B cell (primary cell): Measurements from ENCODE around the gene PODN. TPM values are rescaled to one million over a fixed set of nuclear protein-coding genes. Genes with fewer than 3 reads are reported as not detected.

Experiments used
- ATAC-seq: fragments of 200-7000 bp; cut with Tn5 transposase; one replicate; pipeline ENCODE4 v1.10.0; 2021; ENCODE audit warnings: low read depth, mild to moderate bottlenecking, moderate number of reproducible peaks, moderate library complexity
- CTCF ChIA-PET: fragments of 350-600 bp; sonication (Branson Sonifier 250); formaldehyde crosslinking; loops from one replicate; lab custom pipeline; 2021; ENCODE audit warnings: antibody characterized with exemption, inconsistent platforms; lab: Charles Lee
- POLR2A ChIA-PET: fragments of 350-600 bp; sonication (Branson Sonifier 250); formaldehyde crosslinking; loops from one replicate; lab custom pipeline; 2021; ENCODE audit warnings: antibody characterized with exemption; lab: Charles Lee
- DNase-seq: peaks from one replicate; pipeline ENCODE4 v3.0.0; 2013
- H2AFZ ChIP-seq: 2 replicates; pipeline ENCODE4 v1.6.1; 2012; ENCODE audit warnings: mild to moderate bottlenecking, low read depth, low read length; ENCODE audit not compliant: insufficient read depth, poor library complexity, severe bottlenecking
- H3K27ac ChIP-seq, 2 donors: 1 replicate in 1 of 2; 2 replicates in 1 of 2; pipeline ENCODE4 v1.5.1; 2012 to 2013; ENCODE audit warnings: low read length in 2 of 2, mild to moderate bottlenecking in 2 of 2, moderate library complexity in 1 of 2
- H3K27me3 ChIP-seq, 4 experiments: fragments of 200-600 bp in 1 of 4; sonication (generic) in 1 of 4; replicated peaks in 1 of 4; 1 replicate in 2 of 4; 2 replicates in 2 of 4; pipeline versions ENCODE4 v1.6.1 to v1.7.0; 2013 to 2016; ENCODE audit warnings: low read length in 3 of 4, mild to moderate bottlenecking in 2 of 4, mixed read lengths in 1 of 4, moderate library complexity in 1 of 4; ENCODE audit not compliant: insufficient read depth in 4 of 4, control insufficient read depth in 3 of 4; ENCODE audit errors: control extremely low read depth in 1 of 4
- H3K36me3 ChIP-seq, 2 experiments: replicated peaks in 1 of 2; 1 replicate in 1 of 2; 2 replicates in 1 of 2; pipeline versions ENCODE4 v1.6.1 to v1.7.1; 2013; ENCODE audit warnings: low read length in 1 of 2; ENCODE audit not compliant: insufficient read depth in 2 of 2, control insufficient read depth in 1 of 2; ENCODE audit errors: control extremely low read depth in 1 of 2, extremely low read depth in 1 of 2
- H3K4me1 ChIP-seq, 2 donors: fragments of 200-600 bp in 1 of 2; sonication (generic) in 1 of 2; 1 replicate in 1 of 2; 2 replicates in 1 of 2; pipeline versions ENCODE4 v1.5.1 to v1.6.1; 2013 to 2017; ENCODE audit warnings: low read length in 2 of 2; ENCODE audit not compliant: control insufficient read depth in 2 of 2, insufficient read depth in 2 of 2
- H3K4me2 ChIP-seq: replicated peaks from 2 replicates; pipeline ENCODE3; 2012; ENCODE audit warnings: mild to moderate bottlenecking, low read depth, low read length; ENCODE audit not compliant: poor library complexity, severe bottlenecking
- H3K4me3 ChIP-seq, 5 experiments: fragments of 200-600 bp in 1 of 5; sonication (generic) in 1 of 5; 1 replicate in 3 of 5; 2 replicates in 2 of 5; pipeline versions ENCODE4 v1.5.1 to v1.7.0; 2011 to 2016; ENCODE audit warnings: low read length in 4 of 5, mild to moderate bottlenecking in 4 of 5, low read depth in 2 of 5, control low read depth in 1 of 5, moderate library complexity in 1 of 5; ENCODE audit not compliant: insufficient read depth in 1 of 5; ENCODE audit errors: control extremely low read depth in 1 of 5, extremely low read depth in 1 of 5
- H3K79me2 ChIP-seq: fragments of 200-600 bp; sonication (generic); one replicate; pipeline ENCODE4 v1.6.0; 2016; ENCODE audit warnings: low read length; ENCODE audit not compliant: control insufficient read depth, insufficient read depth
- H3K9ac ChIP-seq: fragments of 200-600 bp; sonication (generic); 2 replicates; pipeline ENCODE4 v1.6.1; 2017; ENCODE audit warnings: mild to moderate bottlenecking, low read length, moderate library complexity
- H3K9me3 ChIP-seq, 3 donors: one replicate each; pipeline versions ENCODE4 v1.6.1 to v1.7.1; 2013; ENCODE audit warnings: low read length in 2 of 3; ENCODE audit not compliant: control insufficient read depth in 2 of 3, insufficient read depth in 1 of 3; ENCODE audit errors: control extremely low read depth in 1 of 3
- H4K20me1 ChIP-seq: 2 replicates; pipeline ENCODE4 v1.6.0; 2012; ENCODE audit warnings: mild to moderate bottlenecking, low read length; ENCODE audit not compliant: insufficient read depth, control insufficient read depth, poor library complexity, severe bottlenecking
- H3K27ac Mint-ChIP-seq: one replicate; pipeline ENCODE4 v1.8.0; 2021; ENCODE audit warnings: mixed read lengths
- H3K27me3 Mint-ChIP-seq: one replicate; pipeline ENCODE4 v1.8.0; 2021; ENCODE audit warnings: mixed read lengths
- H3K4me1 Mint-ChIP-seq: one replicate; pipeline ENCODE4 v1.8.0; 2021; ENCODE audit warnings: mixed read lengths
- H3K4me3 Mint-ChIP-seq: one replicate; pipeline ENCODE4 v1.8.0; 2021; ENCODE audit warnings: mixed read lengths
- H3K9me3 Mint-ChIP-seq: one replicate; pipeline ENCODE4 v1.8.0; 2022; ENCODE audit warnings: mixed read lengths; ENCODE audit not compliant: insufficient read depth
- CTCF ChIP-seq: fragments of 200-600 bp; IDR thresholded peaks from one replicate; pipeline ENCODE4 v1.8.0; 2022; ENCODE audit warnings: antibody characterized with exemption, mild to moderate bottlenecking
- EZH2 ChIP-seq: IDR thresholded peaks from 2 replicates; pipeline ENCODE4 v1.6.1; 2012; ENCODE audit warnings: borderline replicate concordance, low read depth, mild to moderate bottlenecking, moderate library complexity, low read length; ENCODE audit not compliant: insufficient read depth, poor library complexity, severe bottlenecking
- WGBS: methylation state at CpG from one replicate; pipeline ENCODE4 v1.1.5; 2013; ENCODE audit warnings: missing lambda C conversion rate; ENCODE audit not compliant: insufficient coverage; 5-methylcytosine and 5-hydroxymethylcytosine counted together
- intact Hi-C: fragments of 100-400 bp; cut with micrococcal nuclease; formaldehyde crosslinking; loops from one replicate; pipeline ENCODE4 v1.10.0; 2022
- polyA plus RNA-seq: library from polyadenylated mRNA; depleted of rRNA; stranded (reverse); fragments of >200 nt; gene quantifications from 2 replicates; pipeline ENCODE4 v1.2.3, GENCODE V29; 2012
- total RNA-seq, 2 donors: library from RNA; stranded (reverse); fragments of 120-200 nt in 1 of 2; gene quantifications; 1 replicate in 1 of 2; 2 replicates in 1 of 2; pipeline versions ENCODE4 v1.2.3 to v1.2.4, GENCODE V29; 2013 to 2022

Gene PODN
- total and polyA plus RNA-seq, 2 donors (not counting 1 experiment from before 2014, with no cell fraction given): not detected

- Histone ChIP-seq H3K4me3 (no peak overlapping the region), H3K9ac (no peak overlapping the region), H3K4me1 (peaks cover 19 to 20% of the 10 kb centered on the region in 2 donors), H3K9me3 (no peaks in the 10 kb centered on the region), H2AFZ (no peak overlapping the region), H3K27me3 (no peaks in the 10 kb centered on the region), H3K79me2 (peaks cover 58% of the 10 kb centered on the region), H4K20me1 (no peaks in the 10 kb centered on the region), H3K36me3 (no peaks in the 10 kb centered on the region), H3K27ac (no peak overlapping the region), H3K4me2 (no peak overlapping the region)
- ChIA-PET CTCF (no interaction called here), POLR2A (no interaction called here)
- intact Hi-C loops: loop anchor here (10.0 kb wide), 4 partner anchors 92 to 652 kb away; partner anchors contain the start of genes CC2D1B, ECHDC2, LRP8 and SCP2
- no peaks in the 10 kb centered on the region for H3K27me3 Mint-ChIP-seq
- DNase-seq (no peak), ATAC-seq (no peak)
- peaks cover 27% of the 10 kb centered on the region for H3K4me1 Mint-ChIP-seq
- peak overlapping the region; percentile 27 for H3K4me3 Mint-ChIP-seq
- TF ChIP-seq CTCF: no peak
- no peak for TF ChIP-seq EZH2
- no CpG with 5 or more reads among the region's 1 CpG for WGBS
- no peaks in the 10 kb centered on the region for H3K9me3 Mint-ChIP-seq
- no peak overlapping the region for H3K27ac Mint-ChIP-seq
Measured at GRCh38 chr1:53016705-53017104, 45.3 kb upstream of the PODN start.

- CTCF ChIA-PET: no interaction called here
Measured at GRCh38 chr1:53020588-53020987, 41.4 kb upstream of the PODN start.

More at GRCh38 chr1:53020588-53020987, 41.4 kb upstream of the PODN start:
- Histone ChIP-seq H3K27me3 (no peaks in the 10 kb centered on the region), H4K20me1 (peaks cover 10% of the 10 kb centered on the region), H3K27ac (no peak overlapping the region), H3K79me2 (peaks cover 70% of the 10 kb centered on the region), H3K9me3 (no peaks in the 10 kb centered on the region), H3K36me3 (no peaks in the 10 kb centered on the region), H3K4me1 (peaks cover 8 to 10% of the 10 kb centered on the region in 2 donors), H3K9ac (no peak overlapping the region), H3K4me3 (no peak overlapping the region), H3K4me2 (no peak overlapping the region), H2AFZ (no peak overlapping the region)
- POLR2A ChIA-PET: no interaction called here
- Mint-ChIP-seq H3K4me3 (no peak overlapping the region), H3K4me1 (peaks cover 22% of the 10 kb centered on the region), H3K27ac (no peak overlapping the region), H3K9me3 (no peaks in the 10 kb centered on the region), H3K27me3 (no peaks in the 10 kb centered on the region)
- ATAC-seq (no peak), DNase-seq (no peak)
- WGBS: no CpG with 5 or more reads among the region's 5 CpGs
- intact Hi-C loops: no loop called here
- TF ChIP-seq EZH2 (no peak), CTCF (no peak)
